Fibroblast of pulmonary artery (primary cell): ENCODE data around the gene ANGPTL4.
A peak's percentile ranks its signal among the peaks of the same experiment; 100 is the strongest.
"Not testable (repeated sequence)": the region's sequence is repeated elsewhere in the genome, so short reads cannot be mapped to it uniquely, and the experiment has no call there.

ENCODE experiments used
- DNase-seq: peaks from one replicate; pipeline ENCODE4 v3.0.0-alpha.2; 2010; ENCODE audit warnings: low read depth
- H3K4me3 ChIP-seq: replicated peaks from 2 replicates; pipeline ENCODE4 v1.5.1; 2011; ENCODE audit warnings: low read depth, mild to moderate bottlenecking, control low read depth, low read length, moderate library complexity
- TF ChIP-seq, protein P1 (sequence below): IDR thresholded peaks from 2 replicates; pipeline ENCODE4 v1.5.1; 2011; ENCODE audit warnings: mild to moderate bottlenecking, control low read depth, low read length, inconsistent platforms; ENCODE audit errors: missing control alignments

ANGPTL4 gene

GRCh38 chr19:8403820-8404109 is 39.8 kb downstream of the ANGPTL4 start:
- no peak overlapping the region for H3K4me3 ChIP-seq
- no peak for DNase-seq
- TF ChIP-seq, protein P1, sequence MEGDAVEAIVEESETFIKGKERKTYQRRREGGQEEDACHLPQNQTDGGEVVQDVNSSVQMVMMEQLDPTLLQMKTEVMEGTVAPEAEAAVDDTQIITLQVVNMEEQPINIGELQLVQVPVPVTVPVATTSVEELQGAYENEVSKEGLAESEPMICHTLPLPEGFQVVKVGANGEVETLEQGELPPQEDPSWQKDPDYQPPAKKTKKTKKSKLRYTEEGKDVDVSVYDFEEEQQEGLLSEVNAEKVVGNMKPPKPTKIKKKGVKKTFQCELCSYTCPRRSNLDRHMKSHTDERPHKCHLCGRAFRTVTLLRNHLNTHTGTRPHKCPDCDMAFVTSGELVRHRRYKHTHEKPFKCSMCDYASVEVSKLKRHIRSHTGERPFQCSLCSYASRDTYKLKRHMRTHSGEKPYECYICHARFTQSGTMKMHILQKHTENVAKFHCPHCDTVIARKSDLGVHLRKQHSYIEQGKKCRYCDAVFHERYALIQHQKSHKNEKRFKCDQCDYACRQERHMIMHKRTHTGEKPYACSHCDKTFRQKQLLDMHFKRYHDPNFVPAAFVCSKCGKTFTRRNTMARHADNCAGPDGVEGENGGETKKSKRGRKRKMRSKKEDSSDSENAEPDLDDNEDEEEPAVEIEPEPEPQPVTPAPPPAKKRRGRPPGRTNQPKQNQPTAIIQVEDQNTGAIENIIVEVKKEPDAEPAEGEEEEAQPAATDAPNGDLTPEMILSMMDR: no peak

GRCh38 chr19:8404391-8405151 is 40.6 kb downstream of the ANGPTL4 start:
- no peak overlapping the region for H3K4me3 ChIP-seq
- TF ChIP-seq, protein P1: no peak
- DNase-seq: no peak

- not testable (repeated sequence) for DNase-seq, H3K4me3 ChIP-seq
Observed at GRCh38 chr19:8410718-8411117, 46.8 kb downstream of the ANGPTL4 start.

DNA sequence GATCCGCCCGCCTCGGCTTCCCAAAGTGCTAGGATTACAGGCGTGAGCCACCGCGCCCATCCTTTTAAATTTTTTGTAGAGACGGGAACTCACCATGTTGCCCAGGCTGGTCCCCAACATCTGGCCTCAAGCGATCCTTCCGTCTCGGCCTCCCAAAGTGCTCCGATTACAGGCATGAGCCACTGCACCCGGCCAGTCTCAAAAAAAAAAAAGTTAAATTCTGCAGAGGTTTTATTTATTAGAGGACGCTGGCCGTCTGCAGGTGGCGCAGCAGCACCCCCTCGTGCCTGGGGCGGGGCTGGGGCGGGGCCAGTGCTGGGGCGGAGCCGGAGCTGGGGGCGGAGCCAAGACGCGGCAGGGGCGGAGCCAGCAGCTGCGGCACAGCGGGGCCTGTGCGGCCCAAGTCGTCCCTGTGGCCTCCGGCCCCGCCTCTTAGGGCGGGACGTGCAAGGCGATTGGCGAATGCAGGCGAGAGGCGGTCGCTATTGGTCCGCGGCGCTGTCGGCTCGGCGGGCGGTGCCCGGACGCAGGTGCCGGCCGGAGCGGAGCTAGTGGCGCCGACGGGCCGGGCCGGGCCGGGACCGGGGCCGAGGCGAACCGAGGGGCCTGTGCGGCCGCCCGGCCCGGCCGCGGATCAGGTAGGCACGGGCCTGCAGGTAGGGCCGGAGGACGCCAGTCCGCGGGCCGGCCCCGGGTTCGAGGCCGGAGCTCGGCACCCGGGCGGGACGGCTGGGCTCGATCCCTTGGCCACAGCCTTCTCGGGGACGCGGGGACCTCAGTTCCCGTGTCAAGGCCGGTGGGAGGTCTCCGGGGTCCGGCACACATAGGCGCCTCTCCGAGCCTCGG is 49.1 kb downstream of the ANGPTL4 start, which contains the start of gene MARCHF2:
TSS of gene MARCHF2 (plus strand) at position 523 of the 846 bp plus-strand sequence. CDS start 8,536 bp downstream, outside the sequence.
- peak; percentile 98 for DNase-seq
- TF ChIP-seq, protein P1: peak; percentile 37
- peak within 1 kb of the TSS; percentile 68 for H3K4me3 ChIP-seq

GRCh38 chr19:8413629-8413995 is 49.7 kb downstream of the ANGPTL4 start:
- H3K4me3 ChIP-seq: peak overlapping the region; percentile 68
- no peak for DNase-seq
- TF ChIP-seq, protein P1: no peak

DNA sequence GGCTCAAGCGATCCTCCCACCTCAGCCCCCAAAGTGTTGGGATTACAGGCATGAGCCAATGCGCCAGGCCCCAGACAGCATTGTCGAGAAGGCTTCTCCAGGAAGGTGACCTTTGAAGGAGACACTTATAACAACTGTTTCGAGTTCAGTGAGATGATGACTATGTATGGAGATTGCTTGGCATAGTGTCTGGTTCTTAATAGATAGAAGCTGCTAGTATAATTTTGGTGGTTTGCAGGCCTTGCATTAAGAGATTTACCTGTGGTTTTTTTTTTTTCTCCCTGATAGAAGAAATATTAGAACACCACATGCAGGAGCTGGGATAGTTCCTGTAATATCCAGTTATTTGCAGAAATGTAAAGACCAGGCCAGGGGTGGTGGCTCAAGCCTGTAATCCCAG is 52.8 kb downstream of the ANGPTL4 start:
- no peak overlapping the region for H3K4me3 ChIP-seq
- TF ChIP-seq, protein P1: no peak
- DNase-seq: no peak
